ENCODE data around the gene CNGB1.
"Not testable (repeated sequence)": the region's sequence is repeated elsewhere in the genome, so short reads cannot be mapped to it uniquely, and the experiment has no call there.

CNGB1 gene

GRCh38 chr16:57884655-57885133, 86.2 kb downstream of the CNGB1 start:
- Histone ChIP-seq H3K4me1 (ENCODE audit: control insufficient read depth, insufficient read depth, low read length) (peaks cover 2% of the 10 kb centered on the region), H3K9ac (ENCODE audit: low read depth, low read length) (no peak overlapping the region), H3K36me3 (ENCODE audit: control insufficient read depth, insufficient read depth, low read length) (no peaks in the 10 kb centered on the region), H3K9me3 (ENCODE audit: control insufficient read depth, insufficient read depth, low read length) (no peaks in the 10 kb centered on the region), H3K27me3 (ENCODE audit: control insufficient read depth, insufficient read depth, low read length) (peaks cover 20% of the 10 kb centered on the region), H3K4me3 (ENCODE audit: low read depth, low read length) (peak overlapping the region; percentile 35)

- Histone ChIP-seq H3K9me3 (ENCODE audit: control insufficient read depth, insufficient read depth, low read length) (no peaks in the 10 kb centered on the region), H3K36me3 (ENCODE audit: control insufficient read depth, insufficient read depth, low read length) (no peaks in the 10 kb centered on the region), H3K27me3 (ENCODE audit: control insufficient read depth, insufficient read depth, low read length) (peaks cover 20% of the 10 kb centered on the region), H3K4me3 (ENCODE audit: low read depth, low read length) (peak overlapping the region; percentile 35), H3K4me1 (ENCODE audit: control insufficient read depth, insufficient read depth, low read length) (peaks cover 2% of the 10 kb centered on the region), H3K9ac (ENCODE audit: low read depth, low read length) (no peak overlapping the region)
Measured at GRCh38 chr16:57883953-57884654, 86.8 kb downstream of the CNGB1 start.

GRCh38 chr16:57883480-57883879, 87.4 kb downstream of the CNGB1 start:
- H3K36me3 ChIP-seq (ENCODE audit: control insufficient read depth, insufficient read depth, low read length): no peaks in the 10 kb centered on the region
- peaks cover 2% of the 10 kb centered on the region for H3K4me1 ChIP-seq (ENCODE audit: control insufficient read depth, insufficient read depth, low read length)
- H3K27me3 ChIP-seq (ENCODE audit: control insufficient read depth, insufficient read depth, low read length): peaks cover 20% of the 10 kb centered on the region
- H3K9me3 ChIP-seq (ENCODE audit: control insufficient read depth, insufficient read depth, low read length): no peaks in the 10 kb centered on the region
- no peak overlapping the region for H3K4me3 ChIP-seq (ENCODE audit: low read depth, low read length)
- H3K9ac ChIP-seq (ENCODE audit: low read depth, low read length): no peak overlapping the region

GRCh38 chr16:57882792-57883191, 88.1 kb downstream of the CNGB1 start:
- Histone ChIP-seq H3K4me1 (ENCODE audit: control insufficient read depth, insufficient read depth, low read length) (peaks cover 2% of the 10 kb centered on the region), H3K4me3 (ENCODE audit: low read depth, low read length) (no peak overlapping the region), H3K9ac (ENCODE audit: low read depth, low read length) (no peak overlapping the region), H3K9me3 (ENCODE audit: control insufficient read depth, insufficient read depth, low read length) (no peaks in the 10 kb centered on the region), H3K36me3 (ENCODE audit: control insufficient read depth, insufficient read depth, low read length) (no peaks in the 10 kb centered on the region), H3K27me3 (ENCODE audit: control insufficient read depth, insufficient read depth, low read length) (peaks cover 20% of the 10 kb centered on the region)

GRCh38 chr16:57882206-57882605, 88.7 kb downstream of the CNGB1 start:
- Histone ChIP-seq H3K9ac (ENCODE audit: low read depth, low read length) (no peak overlapping the region), H3K4me1 (ENCODE audit: control insufficient read depth, insufficient read depth, low read length) (peaks cover 2% of the 10 kb centered on the region), H3K9me3 (ENCODE audit: control insufficient read depth, insufficient read depth, low read length) (no peaks in the 10 kb centered on the region), H3K4me3 (ENCODE audit: low read depth, low read length) (no peak overlapping the region), H3K27me3 (ENCODE audit: control insufficient read depth, insufficient read depth, low read length) (peaks cover 20% of the 10 kb centered on the region), H3K36me3 (ENCODE audit: control insufficient read depth, insufficient read depth, low read length) (no peaks in the 10 kb centered on the region)

- no peaks in the 10 kb centered on the region for H3K9me3 ChIP-seq (ENCODE audit: control insufficient read depth, insufficient read depth, low read length)
- H3K9ac ChIP-seq (ENCODE audit: low read depth, low read length): no peak overlapping the region
- peaks cover 8% of the 10 kb centered on the region for H3K27me3 ChIP-seq (ENCODE audit: control insufficient read depth, insufficient read depth, low read length)
- H3K4me1 ChIP-seq (ENCODE audit: control insufficient read depth, insufficient read depth, low read length): no peaks in the 10 kb centered on the region
- H3K36me3 ChIP-seq (ENCODE audit: control insufficient read depth, insufficient read depth, low read length): no peaks in the 10 kb centered on the region
- no peak overlapping the region for H3K4me3 ChIP-seq (ENCODE audit: low read depth, low read length)
Measured at GRCh38 chr16:57878586-57878985, 92.3 kb downstream of the CNGB1 start.

GRCh38 chr16:57876210-57876609, 94.7 kb downstream of the CNGB1 start:
- Histone ChIP-seq H3K9me3 (ENCODE audit: control insufficient read depth, insufficient read depth, low read length) (no peaks in the 10 kb centered on the region), H3K36me3 (ENCODE audit: control insufficient read depth, insufficient read depth, low read length) (no peaks in the 10 kb centered on the region), H3K27me3 (ENCODE audit: control insufficient read depth, insufficient read depth, low read length) (no peaks in the 10 kb centered on the region), H3K4me1 (ENCODE audit: control insufficient read depth, insufficient read depth, low read length) (no peaks in the 10 kb centered on the region), H3K4me3 (ENCODE audit: low read depth, low read length) (no peak overlapping the region), H3K9ac (ENCODE audit: low read depth, low read length) (no peak overlapping the region)

GRCh38 chr16:57875347-57875746, 95.6 kb downstream of the CNGB1 start:
- Histone ChIP-seq H3K4me1 (ENCODE audit: control insufficient read depth, insufficient read depth, low read length) (no peaks in the 10 kb centered on the region), H3K36me3 (ENCODE audit: control insufficient read depth, insufficient read depth, low read length) (no peaks in the 10 kb centered on the region), H3K9me3 (ENCODE audit: control insufficient read depth, insufficient read depth, low read length) (no peaks in the 10 kb centered on the region), H3K9ac (ENCODE audit: low read depth, low read length) (no peak overlapping the region), H3K27me3 (ENCODE audit: control insufficient read depth, insufficient read depth, low read length) (no peaks in the 10 kb centered on the region), H3K4me3 (ENCODE audit: low read depth, low read length) (no peak overlapping the region)

GRCh38 chr16:57873218-57873617, 97.7 kb downstream of the CNGB1 start:
- Histone ChIP-seq H3K9ac (ENCODE audit: low read depth, low read length) (no peak overlapping the region), H3K9me3 (ENCODE audit: control insufficient read depth, insufficient read depth, low read length) (no peaks in the 10 kb centered on the region), H3K4me1 (ENCODE audit: control insufficient read depth, insufficient read depth, low read length) (no peaks in the 10 kb centered on the region), H3K4me3 (ENCODE audit: low read depth, low read length) (no peak overlapping the region), H3K27me3 (ENCODE audit: control insufficient read depth, insufficient read depth, low read length) (no peaks in the 10 kb centered on the region), H3K36me3 (ENCODE audit: control insufficient read depth, insufficient read depth, low read length) (no peaks in the 10 kb centered on the region)

GRCh38 chr16:57872764-57873163, 98.2 kb downstream of the CNGB1 start:
- not testable (repeated sequence) for H3K4me3 ChIP-seq (ENCODE audit: low read depth, low read length); H3K4me1 ChIP-seq (ENCODE audit: control insufficient read depth, insufficient read depth, low read length); H3K9ac ChIP-seq (ENCODE audit: low read depth, low read length); H3K36me3 ChIP-seq (ENCODE audit: control insufficient read depth, insufficient read depth, low read length); H3K9me3 ChIP-seq (ENCODE audit: control insufficient read depth, insufficient read depth, low read length); H3K27me3 ChIP-seq (ENCODE audit: control insufficient read depth, insufficient read depth, low read length)

- Histone ChIP-seq H3K4me3 (ENCODE audit: low read depth, low read length) (no peak overlapping the region), H3K27me3 (ENCODE audit: control insufficient read depth, insufficient read depth, low read length) (no peaks in the 10 kb centered on the region), H3K9me3 (ENCODE audit: control insufficient read depth, insufficient read depth, low read length) (no peaks in the 10 kb centered on the region), H3K36me3 (ENCODE audit: control insufficient read depth, insufficient read depth, low read length) (no peaks in the 10 kb centered on the region), H3K9ac (ENCODE audit: low read depth, low read length) (no peak overlapping the region), H3K4me1 (ENCODE audit: control insufficient read depth, insufficient read depth, low read length) (no peaks in the 10 kb centered on the region)
Measured at GRCh38 chr16:57871456-57871855, 99.5 kb downstream of the CNGB1 start.

GRCh38 chr16:57870753-57871454, 100.0 kb downstream of the CNGB1 start:
- no peak overlapping the region for H3K4me3 ChIP-seq (ENCODE audit: low read depth, low read length)
- H3K36me3 ChIP-seq (ENCODE audit: control insufficient read depth, insufficient read depth, low read length): no peaks in the 10 kb centered on the region
- no peaks in the 10 kb centered on the region for H3K27me3 ChIP-seq (ENCODE audit: control insufficient read depth, insufficient read depth, low read length)
- no peak overlapping the region for H3K9ac ChIP-seq (ENCODE audit: low read depth, low read length)
- no peaks in the 10 kb centered on the region for H3K9me3 ChIP-seq (ENCODE audit: control insufficient read depth, insufficient read depth, low read length)
- no peaks in the 10 kb centered on the region for H3K4me1 ChIP-seq (ENCODE audit: control insufficient read depth, insufficient read depth, low read length)

Measured in iPS-15b (cell line).